HG03139 (cell line): ENCODE data around the gene DALRD3.

Experiments
- ATAC-seq: cut with Tn5 transposase; IDR thresholded peaks from one replicate; pipeline ENCODE4 v1.9.1; 2021; ENCODE audit not compliant: unreplicated experiment

DALRD3 gene, protein sequence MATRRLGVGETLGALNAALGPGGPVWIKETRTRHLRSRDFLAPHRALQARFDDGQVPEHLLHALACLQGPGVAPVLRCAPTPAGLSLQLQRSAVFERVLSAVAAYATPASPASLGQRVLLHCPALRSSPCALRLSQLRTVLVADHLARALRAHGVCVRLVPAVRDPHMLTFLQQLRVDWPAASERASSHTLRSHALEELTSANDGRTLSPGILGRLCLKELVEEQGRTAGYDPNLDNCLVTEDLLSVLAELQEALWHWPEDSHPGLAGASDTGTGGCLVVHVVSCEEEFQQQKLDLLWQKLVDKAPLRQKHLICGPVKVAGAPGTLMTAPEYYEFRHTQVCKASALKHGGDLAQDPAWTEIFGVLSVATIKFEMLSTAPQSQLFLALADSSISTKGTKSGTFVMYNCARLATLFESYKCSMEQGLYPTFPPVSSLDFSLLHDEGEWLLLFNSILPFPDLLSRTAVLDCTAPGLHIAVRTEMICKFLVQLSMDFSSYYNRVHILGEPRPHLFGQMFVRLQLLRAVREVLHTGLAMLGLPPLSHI

GRCh38 chr3:49017971-49018706, at the start of gene DALRD3:
Gene DALRD3 (minus strand): TSS chr3:49018580. CDS start chr3:49018564, 16 bp downstream.
- ATAC-seq, result no peak

GRCh38 chr3:49058011-49058410, 39.6 kb upstream of the DALRD3 start:
- no peak for ATAC-seq

DNA sequence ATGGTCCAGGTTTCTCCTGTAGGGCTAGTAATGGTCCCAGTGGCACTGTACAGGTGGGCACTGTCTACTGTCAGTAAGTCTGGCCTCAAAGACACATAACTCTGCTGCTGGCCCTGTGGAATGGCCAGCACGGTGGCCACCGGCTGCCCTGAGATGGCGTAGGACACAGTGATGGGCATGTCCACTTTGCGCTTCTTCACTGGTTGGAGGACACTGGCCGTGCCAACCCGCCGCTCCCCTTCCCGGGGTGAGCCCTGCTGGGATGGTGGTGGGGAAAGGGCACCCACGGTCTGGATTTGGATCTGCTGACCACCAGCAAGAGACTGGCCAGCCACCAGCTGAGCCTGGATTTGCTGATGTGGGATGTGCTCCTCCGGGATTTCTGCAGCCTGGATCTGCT, 38.9 kb upstream of the DALRD3 start:
- ATAC-seq, result no peak

DNA sequence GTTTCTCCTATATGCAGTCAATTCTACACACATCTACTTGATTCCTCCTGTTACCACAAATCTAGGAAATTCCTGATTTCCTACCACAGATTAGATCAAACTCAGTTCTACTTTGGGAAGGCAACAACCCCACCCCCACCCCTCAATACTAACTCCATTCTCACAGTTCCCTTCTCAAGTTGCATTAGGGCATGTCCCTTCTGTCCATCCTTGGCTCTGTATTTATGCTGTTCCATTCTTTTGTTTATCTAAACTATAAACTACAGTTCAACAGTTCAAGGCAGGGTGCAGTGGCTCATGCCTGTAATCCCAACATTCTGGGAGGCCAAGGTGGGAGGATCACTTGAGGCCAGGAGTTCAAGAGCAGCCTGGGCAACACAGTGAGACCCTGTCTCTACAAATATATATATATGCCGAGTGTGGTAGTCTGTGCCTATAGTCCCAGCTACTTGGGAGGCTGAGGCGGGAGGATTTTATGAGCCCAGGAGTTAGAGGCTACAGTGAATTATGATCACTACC, 36.0 kb upstream of the DALRD3 start:
- ATAC-seq, result no peak

DNA sequence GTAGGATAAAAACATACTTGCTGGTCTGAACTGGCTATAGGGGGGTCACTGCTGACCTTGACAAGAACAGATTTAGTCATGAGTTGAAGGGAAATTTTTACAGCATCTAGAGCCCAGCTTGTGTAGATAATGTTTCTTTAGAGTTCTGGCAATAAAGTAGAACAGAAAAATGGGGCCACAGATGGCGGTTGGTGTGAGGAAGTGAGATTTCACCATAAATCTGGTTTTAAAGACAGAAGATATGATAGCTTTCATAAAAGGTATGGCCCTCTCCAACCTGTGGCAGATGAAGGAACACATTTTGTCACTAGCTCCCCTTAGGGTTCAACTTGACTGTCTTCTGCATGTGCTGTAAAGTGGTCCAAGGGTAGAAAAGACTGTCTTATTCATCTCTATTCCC, 35.2 kb upstream of the DALRD3 start:
- ATAC-seq, result no peak

DNA sequence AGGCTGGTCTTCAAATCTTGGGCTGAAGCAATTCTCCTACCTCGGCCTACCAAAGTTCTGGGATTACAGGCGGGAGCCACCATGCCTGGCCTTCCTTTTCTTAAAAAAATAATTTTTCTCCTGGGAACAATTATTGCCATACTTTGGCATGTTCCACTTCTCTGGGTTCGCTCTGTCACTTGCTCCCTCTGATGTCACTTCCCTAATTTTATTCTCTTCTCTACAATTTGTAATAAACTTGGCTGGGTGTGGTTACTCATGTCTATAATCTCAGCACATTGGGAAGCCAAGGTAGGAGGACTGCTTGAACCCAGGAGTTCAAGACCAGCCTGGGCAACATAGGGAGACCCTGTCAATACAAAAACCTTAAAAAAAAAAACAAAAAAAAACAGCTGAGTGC, 16.9 kb upstream of the DALRD3 start:
- no peak for ATAC-seq

DNA sequence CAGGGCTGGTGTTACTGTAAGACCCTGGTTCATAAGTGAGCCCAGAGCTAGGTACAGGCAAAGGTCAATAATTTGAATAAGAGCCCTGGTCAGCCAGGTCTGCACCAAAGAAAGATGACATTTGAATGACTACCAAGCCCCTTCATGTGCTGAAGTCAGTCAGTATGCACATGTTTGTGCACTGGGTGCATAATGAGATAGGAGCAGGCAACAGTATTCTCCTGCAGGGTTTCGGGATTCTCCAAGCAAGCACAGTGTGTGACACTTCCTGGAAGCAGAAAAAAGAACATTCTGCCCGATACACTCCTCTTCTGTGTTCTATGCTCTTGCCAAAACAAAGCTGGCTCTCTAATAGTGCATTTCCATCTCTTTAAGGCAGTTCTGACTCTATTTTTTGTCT, 16.3 kb upstream of the DALRD3 start:
- ATAC-seq, result no peak

GRCh38 chr3:49032646-49033304, 14.4 kb upstream of the DALRD3 start:
- no peak for ATAC-seq

DNA sequence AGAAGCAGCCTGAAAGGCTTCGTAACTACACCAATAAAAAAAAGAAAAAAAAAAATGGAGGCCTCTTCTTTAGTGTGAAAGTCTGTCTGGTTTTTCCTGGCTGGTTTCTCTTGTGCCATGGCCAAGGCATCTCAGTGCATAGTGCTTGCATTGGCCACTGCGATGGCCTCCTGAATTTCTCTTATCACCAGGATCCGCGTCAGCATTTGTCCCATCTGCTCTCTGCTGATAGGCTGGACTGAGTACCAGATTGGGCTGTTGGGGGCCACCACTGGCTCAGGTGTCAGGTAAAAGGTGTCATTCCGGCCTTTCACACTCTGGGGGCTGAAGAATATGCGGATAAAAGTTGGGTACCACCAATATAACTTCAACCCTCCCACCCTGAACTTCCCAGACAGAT, 11.9 kb upstream of the DALRD3 start:
- ATAC-seq, result no peak

DNA sequence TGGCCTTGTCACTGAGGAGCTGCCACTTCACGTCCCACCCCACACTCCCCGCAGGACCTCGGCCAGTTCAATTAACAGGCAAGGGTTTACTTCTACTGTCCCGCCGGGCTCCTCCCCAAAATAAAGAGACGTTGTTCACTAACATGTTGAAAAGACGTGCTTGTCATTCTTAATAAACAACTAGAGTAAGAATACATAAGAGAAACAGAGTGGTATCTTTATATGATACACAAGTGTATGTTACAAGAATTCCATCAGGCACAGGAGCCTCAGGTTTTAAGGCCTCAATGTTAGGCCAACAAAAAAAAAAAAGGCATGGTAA, 11.1 kb upstream of the DALRD3 start:
- no peak for ATAC-seq

- peak; percentile 78 for ATAC-seq
Measured at GRCh38 chr3:49028673-49029562, 10.5 kb upstream of the DALRD3 start, which contains the start of gene IMPDH2. Gene IMPDH2 (minus strand): TSS chr3:49029398. CDS start chr3:49029350, 48 bp downstream.

DNA sequence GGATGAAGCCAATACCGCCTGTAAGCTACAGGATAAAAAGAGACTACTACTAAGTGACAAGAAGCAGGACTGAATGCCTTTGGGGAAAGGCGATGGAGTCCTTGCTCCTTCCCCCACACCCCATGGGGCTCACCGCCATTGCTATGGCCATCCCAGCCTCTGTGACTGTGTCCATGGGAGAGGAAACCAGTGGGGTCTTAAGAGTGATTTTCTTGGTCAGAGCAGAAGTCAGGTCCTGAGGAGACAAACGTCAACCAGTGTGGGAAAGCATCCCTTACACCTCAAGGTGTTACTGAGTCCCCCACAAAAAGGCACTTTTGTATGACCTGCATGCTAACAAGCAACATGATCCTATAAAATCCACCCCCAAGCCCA, 9.9 kb upstream of the DALRD3 start:
- ATAC-seq, result no peak

GRCh38 chr3:49027634-49028033, 9.3 kb upstream of the DALRD3 start:
- no peak for ATAC-seq

DNA sequence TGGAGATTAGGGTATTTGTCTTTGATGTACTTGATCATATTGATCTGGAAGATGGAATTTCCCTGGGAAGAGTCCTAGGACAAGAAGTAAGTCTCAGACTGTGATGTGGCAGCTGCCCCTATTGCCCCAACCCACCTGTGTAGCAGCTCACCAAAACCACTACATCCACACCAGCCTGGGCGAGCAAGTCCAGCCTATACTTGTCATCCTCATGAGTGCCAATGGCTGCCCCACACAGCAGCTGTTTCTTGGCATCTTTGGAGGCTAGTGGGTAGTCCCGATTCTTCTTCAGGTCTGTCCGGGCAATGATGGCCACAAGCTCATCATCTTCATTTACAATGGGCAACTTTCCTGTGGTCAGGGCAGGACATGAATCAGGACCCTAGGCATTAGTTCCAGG, 8.2 kb upstream of the DALRD3 start:
- ATAC-seq, result no peak

DNA sequence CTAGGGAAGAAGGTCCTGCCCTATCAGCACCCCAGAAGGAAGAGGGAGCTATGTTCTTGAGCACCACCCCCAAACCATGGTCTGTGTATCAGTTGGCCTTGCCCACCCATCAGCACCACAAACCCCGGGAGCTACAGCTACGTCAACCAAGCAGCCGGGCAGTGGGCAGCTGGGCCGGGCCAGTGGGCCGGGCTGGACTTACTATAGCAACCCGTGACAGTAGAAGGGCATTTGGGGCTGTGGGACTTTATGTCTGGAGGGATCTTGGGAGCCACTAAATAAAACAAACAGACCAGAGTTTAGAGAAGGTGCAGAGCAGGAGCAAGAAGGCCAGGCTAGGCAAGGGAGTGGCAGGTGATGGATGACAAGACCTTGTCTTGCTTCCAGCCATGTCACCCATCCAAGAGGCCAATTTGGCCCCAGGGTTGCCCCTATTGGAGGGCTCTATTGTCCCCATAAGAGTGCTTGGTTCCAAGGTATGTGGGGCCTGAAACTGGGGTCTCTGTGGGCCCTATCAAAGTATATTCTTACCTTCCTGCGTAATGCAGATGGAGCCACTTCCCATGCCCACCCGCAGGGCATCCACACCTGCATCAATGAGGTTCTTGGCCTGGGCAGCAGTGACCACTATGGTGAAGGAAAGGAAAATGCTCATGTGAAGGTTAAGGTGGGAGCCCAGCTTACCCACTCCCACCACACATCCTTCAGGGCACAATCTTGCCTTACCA, 7.6 kb upstream of the DALRD3 start:
- ATAC-seq, result no peak

DNA sequence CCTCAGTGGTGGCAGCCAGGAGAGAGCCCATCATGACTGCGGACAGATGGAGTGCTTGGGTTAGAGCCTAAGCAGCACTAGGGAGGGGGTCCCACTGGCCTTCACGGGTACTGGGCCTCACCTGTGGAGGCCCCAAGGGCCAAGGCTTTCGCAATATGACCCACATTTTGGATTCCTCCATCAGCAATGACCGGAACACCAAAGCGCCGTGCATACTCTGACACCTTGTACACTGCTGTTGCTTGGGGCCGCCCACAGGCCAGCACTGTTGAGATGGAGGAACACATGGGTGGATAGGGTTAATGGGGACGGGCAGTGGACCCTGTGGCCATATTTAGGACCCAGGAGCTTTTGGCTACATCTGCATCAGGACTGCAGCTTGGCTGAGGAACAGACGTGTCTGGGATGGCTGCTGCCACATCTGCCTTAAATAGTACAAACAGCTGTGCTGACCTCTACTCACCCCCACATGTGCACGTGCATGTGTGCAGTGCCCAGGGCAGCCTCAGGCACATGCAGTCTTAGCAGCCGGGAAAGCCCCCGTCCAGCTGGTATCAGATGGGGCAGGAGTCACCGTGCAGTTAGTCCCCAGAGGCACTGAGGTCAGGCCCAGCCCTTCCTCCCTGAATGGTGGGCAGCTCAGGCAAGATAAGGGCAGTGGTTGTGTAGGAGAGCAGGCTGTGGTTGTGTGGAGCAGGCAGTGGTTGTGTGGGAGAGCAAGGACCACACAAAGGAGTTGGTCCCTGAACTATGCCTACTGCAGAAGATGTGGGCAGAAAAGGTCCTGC, 6.8 kb upstream of the DALRD3 start:
- ATAC-seq, result no peak

DNA sequence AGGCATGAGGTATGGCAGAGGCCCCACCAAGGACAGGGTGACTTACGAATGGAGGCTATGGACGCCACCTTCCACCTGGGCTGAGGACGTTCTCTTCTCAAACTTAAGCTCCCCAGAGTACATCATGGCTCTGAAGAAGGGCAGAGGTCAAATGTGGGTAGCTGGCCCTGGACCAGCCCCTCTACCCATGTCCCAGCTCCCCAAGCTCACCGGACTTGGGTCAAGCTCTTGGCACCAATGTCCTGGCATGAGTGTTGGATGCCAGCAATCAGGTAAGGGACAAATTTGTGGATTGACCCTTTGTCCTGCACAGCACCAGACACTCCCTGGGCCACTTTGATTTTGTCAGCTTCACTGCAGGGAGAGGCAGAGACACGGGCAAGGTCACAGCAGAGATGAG, 6.1 kb upstream of the DALRD3 start:
- no peak for ATAC-seq

GRCh38 chr3:49023775-49024174, 5.4 kb upstream of the DALRD3 start:
- no peak for ATAC-seq

- no peak for ATAC-seq
Measured at GRCh38 chr3:49022688-49023171, 4.3 kb upstream of the DALRD3 start.
